ENCODE measurements around the gene IMMP2L. TPM values are rescaled to one million over a fixed set of nuclear protein-coding genes. Genes with fewer than 3 reads are reported as not detected.
"Not testable (repeated sequence)": the region's sequence is repeated elsewhere in the genome, so short reads cannot be mapped to it uniquely, and the experiment has no call there.

Gene IMMP2L
- total RNA-seq, 2 donors from 2014 or later: 10.5 to 17.4 TPM

DNA sequence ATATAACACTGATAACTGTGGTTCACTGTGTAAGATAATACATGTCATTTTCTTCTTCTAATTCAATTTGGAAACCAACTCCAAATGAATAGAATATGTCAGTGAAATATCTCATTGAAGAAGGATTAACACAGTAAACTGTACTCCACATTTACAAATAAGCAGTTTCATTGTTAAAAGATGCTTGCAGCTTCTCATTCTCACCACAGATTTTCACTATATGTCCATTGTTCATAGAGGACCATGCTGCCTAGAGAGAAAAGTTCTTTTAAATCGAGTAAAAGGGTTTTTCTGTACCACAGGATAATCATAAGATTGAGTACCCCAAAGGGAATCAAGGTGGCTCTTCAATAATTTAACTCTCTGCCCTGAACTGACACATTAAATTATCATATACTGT is 305.9 kb downstream of the IMMP2L start:
- WGBS, 2 donors: 70 to 71% methylated on average over 1 of the region's 1 CpG
- Histone ChIP-seq H3K9me3 (no peaks in the 10 kb centered on the region), H3K4me3 (no peak overlapping the region), H3K27ac (no peak overlapping the region), H3K4me1 (no peaks in the 10 kb centered on the region), H3K27me3 (no peaks in the 10 kb centered on the region), H3K36me3 (replicated peaks in 1 of 2; ENCODE audit: insufficient read depth in 1 of 2, low read depth in 2 of 2) (no peaks in the 10 kb centered on the region)
- DNase-seq (no peak), ATAC-seq (no peak)
- intact Hi-C loops (cut with DNase I): no loop called here
- TF ChIP-seq, protein P1, sequence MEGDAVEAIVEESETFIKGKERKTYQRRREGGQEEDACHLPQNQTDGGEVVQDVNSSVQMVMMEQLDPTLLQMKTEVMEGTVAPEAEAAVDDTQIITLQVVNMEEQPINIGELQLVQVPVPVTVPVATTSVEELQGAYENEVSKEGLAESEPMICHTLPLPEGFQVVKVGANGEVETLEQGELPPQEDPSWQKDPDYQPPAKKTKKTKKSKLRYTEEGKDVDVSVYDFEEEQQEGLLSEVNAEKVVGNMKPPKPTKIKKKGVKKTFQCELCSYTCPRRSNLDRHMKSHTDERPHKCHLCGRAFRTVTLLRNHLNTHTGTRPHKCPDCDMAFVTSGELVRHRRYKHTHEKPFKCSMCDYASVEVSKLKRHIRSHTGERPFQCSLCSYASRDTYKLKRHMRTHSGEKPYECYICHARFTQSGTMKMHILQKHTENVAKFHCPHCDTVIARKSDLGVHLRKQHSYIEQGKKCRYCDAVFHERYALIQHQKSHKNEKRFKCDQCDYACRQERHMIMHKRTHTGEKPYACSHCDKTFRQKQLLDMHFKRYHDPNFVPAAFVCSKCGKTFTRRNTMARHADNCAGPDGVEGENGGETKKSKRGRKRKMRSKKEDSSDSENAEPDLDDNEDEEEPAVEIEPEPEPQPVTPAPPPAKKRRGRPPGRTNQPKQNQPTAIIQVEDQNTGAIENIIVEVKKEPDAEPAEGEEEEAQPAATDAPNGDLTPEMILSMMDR (IDR thresholded peaks at IDR 0.05): no peak
- TF ChIP-seq POLR2A (IDR thresholded peaks at IDR 0.05): no peak

DNA sequence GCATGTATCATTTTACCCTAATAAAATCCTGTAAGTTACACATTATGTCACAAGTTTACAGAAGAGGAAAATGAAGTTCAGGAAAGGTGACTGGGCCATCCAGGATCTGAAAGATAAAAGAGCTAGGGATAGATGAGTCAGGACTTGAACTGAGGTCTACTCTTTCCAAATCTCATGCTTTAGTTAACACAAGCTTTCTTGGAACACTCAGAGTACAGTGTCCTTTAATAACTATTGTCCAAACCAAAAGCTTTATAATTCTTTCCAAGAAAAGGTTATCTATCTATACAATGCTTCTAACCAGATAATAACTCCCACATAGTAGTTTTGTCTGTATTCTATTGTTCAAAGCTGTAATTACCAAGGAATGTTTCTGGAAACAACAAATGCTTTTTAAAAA is 306.7 kb downstream of the IMMP2L start:
- Histone ChIP-seq H3K4me1 (no peaks in the 10 kb centered on the region), H3K27ac (no peak overlapping the region), H3K9me3 (no peaks in the 10 kb centered on the region), H3K27me3 (no peaks in the 10 kb centered on the region), H3K36me3 (replicated peaks in 1 of 2; ENCODE audit: insufficient read depth in 1 of 2, low read depth in 2 of 2) (no peaks in the 10 kb centered on the region), H3K4me3 (no peak overlapping the region)
- TF ChIP-seq POLR2A (IDR thresholded peaks at IDR 0.05): no peak
- TF ChIP-seq, protein P1 (IDR thresholded peaks at IDR 0.05): no peak
- no peak for ATAC-seq
- no peak for DNase-seq
- intact Hi-C loops (cut with DNase I): no loop called here

DNA sequence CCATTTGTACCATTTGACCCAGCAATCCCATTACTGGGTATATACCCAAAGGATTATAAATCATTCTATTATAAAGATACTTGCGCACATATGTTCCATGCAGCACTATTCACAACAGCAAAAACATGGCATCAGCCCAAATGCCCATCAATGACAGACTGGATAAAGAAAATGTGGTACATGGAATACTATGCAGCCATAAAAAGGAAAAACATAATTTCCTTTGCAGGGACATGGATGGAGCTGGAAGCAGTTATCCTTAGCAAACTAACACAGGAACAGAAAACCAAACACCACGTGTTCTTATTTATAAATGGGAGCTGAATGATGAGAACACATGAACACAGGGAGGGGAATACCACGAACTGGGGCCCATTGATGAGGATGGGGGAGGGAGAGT is 310.9 kb downstream of the IMMP2L start:
- intact Hi-C loops (cut with DNase I); H3K9me3 ChIP-seq: not testable (repeated sequence)
- 75 to 78% methylated on average over 3 of the region's 3 CpGs for WGBS, 2 donors

DNA sequence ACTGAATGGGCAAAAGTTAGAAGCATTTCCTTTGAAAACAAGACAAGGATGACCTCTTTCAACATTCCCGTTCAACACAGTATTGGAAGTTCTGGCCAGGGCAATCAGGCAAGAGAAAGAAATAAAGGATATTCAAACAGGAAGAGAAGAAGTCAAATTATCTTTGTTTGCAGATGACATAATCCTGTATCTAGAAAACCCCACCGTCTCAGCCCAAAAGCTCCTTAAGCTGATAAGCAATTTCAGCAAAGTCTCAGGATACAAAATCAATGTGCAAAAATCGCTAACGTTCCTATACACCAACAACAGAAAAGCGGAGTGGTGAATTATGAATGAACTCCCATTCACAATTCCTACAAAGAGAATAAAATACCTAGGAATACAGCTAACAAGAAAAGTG is 312.5 kb downstream of the IMMP2L start:
- DNase-seq; intact Hi-C loops (cut with DNase I); H3K27me3 ChIP-seq; H3K4me1 ChIP-seq; H3K36me3 ChIP-seq (replicated peaks in 1 of 2; ENCODE audit: insufficient read depth in 1 of 2, low read depth in 2 of 2); H3K9me3 ChIP-seq; H3K27ac ChIP-seq; H3K4me3 ChIP-seq; ATAC-seq: not testable (repeated sequence)
- WGBS, 2 donors: 90 to 91% methylated on average over 5 of the region's 5 CpGs

More for the DNA sequence above, 310.9 kb downstream of the IMMP2L start:
- not testable (repeated sequence) for H3K36me3 ChIP-seq (replicated peaks in 1 of 2; ENCODE audit: insufficient read depth in 1 of 2, low read depth in 2 of 2); H3K4me1 ChIP-seq; H3K27ac ChIP-seq; H3K4me3 ChIP-seq; H3K27me3 ChIP-seq; ATAC-seq; DNase-seq

DNA sequence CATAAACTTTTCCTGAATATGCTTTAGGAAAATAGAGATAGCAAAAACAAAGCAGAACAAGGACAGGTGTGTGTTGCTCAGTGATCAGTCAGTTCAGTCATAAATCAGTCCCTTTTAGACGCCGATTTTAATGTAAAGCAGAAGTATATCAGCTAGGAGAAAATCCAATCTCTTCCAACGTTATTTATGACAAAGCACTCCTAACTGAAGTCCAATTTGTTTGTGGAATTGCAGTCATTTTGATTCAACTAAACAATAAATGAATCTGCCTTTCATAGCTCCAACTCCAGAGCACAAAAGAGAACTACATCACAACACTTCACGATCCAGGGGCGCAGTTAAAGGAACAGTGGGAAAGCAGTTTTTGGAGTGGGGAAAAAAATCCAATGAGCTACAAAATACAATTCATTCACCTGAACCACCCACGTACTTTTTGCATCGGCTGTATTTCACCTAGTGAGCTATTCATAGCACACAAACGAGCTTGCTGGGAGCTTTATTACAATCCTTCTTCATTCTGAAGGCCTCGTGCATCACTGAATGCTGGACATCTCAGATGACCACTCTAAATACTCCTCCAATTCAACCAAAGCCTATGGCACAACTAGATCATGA is 320.0 kb downstream of the IMMP2L start:
- ATAC-seq: no peak
- no peak overlapping the region for H3K4me3 ChIP-seq
- WGBS, 2 donors: 67 to 74% methylated on average over 9 of the region's 9 CpGs
- peaks cover 9% of the 10 kb centered on the region for H3K4me1 ChIP-seq
- no peaks in the 10 kb centered on the region for H3K27me3 ChIP-seq
- H3K27ac ChIP-seq: no peak overlapping the region
- no peaks in the 10 kb centered on the region for H3K9me3 ChIP-seq
- intact Hi-C loops (cut with DNase I): no loop called here
- no peaks in the 10 kb centered on the region for H3K36me3 ChIP-seq (replicated peaks in 1 of 2; ENCODE audit: insufficient read depth in 1 of 2, low read depth in 2 of 2)
- DNase-seq: no peak
- TF ChIP-seq, protein P1 (IDR thresholded peaks at IDR 0.05): no peak
- TF ChIP-seq POLR2A (IDR thresholded peaks at IDR 0.05): no peak

DNA sequence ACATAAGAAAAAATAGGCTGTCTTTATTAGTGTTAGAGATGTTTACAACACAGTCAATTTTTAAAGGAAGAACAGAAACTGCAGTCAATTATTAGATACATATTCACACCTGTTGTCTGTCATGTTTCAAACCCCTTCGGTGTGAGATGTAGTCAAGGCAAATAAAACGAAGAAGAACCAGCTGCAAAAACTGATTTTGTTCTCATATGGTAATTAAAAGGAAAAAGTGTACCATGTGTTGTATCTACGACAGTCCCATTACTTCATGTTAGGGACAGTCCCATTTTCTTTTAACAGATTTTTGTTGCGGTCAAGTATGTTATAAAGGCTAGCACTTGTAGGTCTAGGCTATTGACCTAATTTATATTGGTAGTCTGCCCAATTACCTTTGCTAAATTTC is 321.9 kb downstream of the IMMP2L start:
- WGBS, 2 donors: 54 to 72% methylated on average over 4 of the region's 4 CpGs
- no peak for ATAC-seq
- H3K4me1 ChIP-seq: peaks cover 9% of the 10 kb centered on the region

More for the DNA sequence above, 321.9 kb downstream of the IMMP2L start:
- no peak for DNase-seq
- H3K9me3 ChIP-seq: no peaks in the 10 kb centered on the region
- no peaks in the 10 kb centered on the region for H3K36me3 ChIP-seq (replicated peaks in 1 of 2; ENCODE audit: insufficient read depth in 1 of 2, low read depth in 2 of 2)
- TF ChIP-seq, protein P1 (IDR thresholded peaks at IDR 0.05): no peak
- no peak for TF ChIP-seq POLR2A (IDR thresholded peaks at IDR 0.05)
- H3K27ac ChIP-seq: no peak overlapping the region
- no peak overlapping the region for H3K4me3 ChIP-seq
- no peaks in the 10 kb centered on the region for H3K27me3 ChIP-seq
- intact Hi-C loops (cut with DNase I): no loop called here

All from body of pancreas (tissue), 4 donors.